GM18858 (cell line): ENCODE measurements around the gene KRT38.
"Not testable (repeated sequence)": the region's sequence is repeated elsewhere in the genome, so short reads cannot be mapped to it uniquely, and the experiment has no call there.

Experiments
- ATAC-seq: cut with Tn5 transposase; IDR thresholded peaks from one replicate; pipeline ENCODE4 v1.9.1; 2021; ENCODE audit not compliant: unreplicated experiment

KRT38 gene

DNA sequence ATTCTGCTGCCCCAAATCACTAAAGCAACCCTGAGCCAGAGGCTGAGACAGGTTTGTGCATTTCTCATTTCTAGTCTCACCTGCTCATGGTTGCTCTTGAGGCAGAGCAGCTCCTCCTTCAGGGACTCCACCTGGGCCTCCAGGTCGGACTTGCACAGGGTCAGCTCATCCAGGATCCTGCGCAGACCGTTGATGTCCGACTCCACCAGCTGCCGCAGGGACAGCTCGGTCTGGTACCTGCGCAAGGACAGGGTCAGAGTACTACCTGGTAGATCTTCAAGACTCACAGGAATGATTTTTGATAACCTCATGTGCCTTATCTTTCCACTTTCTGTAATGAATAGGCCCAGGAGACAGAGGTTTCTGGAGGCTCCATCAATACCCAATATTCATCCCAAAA is 44.4 kb downstream of the KRT38 start:
- no peak for ATAC-seq

- ATAC-seq, result no peak
Observed at GRCh38 chr17:41395611-41396010, 45.2 kb downstream of the KRT38 start.

- not testable (repeated sequence) for ATAC-seq
Observed at GRCh38 chr17:41395044-41395443, 45.7 kb downstream of the KRT38 start.

- ATAC-seq, result no peak
Observed at GRCh38 chr17:41394254-41394996, 46.4 kb downstream of the KRT38 start.

GRCh38 chr17:41393826-41394225 is 47.0 kb downstream of the KRT38 start:
- ATAC-seq, result no peak

GRCh38 chr17:41393294-41393693 is 47.5 kb downstream of the KRT38 start:
- no peak for ATAC-seq

DNA sequence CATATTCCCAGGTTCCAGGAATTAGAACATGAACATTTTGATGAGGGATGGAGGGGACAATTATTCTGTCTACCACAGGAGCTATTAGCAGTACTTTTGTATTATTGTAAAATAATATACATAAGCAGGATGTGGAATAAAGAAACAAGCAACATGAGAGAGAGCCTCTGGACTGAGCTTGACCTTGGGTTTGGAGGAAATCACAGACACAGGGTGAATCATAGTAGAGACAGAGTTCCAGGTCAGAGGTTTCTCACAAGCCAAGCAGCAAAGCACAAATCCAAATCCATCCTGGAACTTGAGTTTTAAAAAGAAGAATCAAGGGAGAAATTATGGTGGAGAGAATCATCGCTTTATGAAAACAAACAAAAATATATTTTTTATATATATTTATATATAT is 48.5 kb downstream of the KRT38 start:
- ATAC-seq, result no peak

DNA sequence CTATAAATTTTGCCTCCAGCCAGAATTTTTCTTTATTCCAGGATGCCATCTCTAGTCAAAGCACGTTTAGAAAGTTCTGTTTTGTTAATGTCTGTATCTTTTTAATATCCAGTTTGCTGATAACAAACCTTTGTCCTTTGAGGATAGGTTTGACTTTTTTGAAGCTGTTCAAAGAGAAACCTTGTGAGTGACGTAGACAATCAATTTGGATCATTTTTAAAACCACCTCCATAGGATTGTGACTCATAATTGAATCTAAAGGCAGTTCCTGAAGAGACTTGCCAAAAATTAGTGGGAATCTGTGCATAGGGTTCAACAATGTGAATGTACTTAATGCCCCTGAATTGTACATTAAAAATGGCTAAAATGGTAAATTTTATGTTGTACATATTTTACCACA is 49.2 kb downstream of the KRT38 start:
- no peak for ATAC-seq

- no peak for ATAC-seq
Observed at GRCh38 chr17:41390411-41390938, 50.3 kb downstream of the KRT38 start.

DNA sequence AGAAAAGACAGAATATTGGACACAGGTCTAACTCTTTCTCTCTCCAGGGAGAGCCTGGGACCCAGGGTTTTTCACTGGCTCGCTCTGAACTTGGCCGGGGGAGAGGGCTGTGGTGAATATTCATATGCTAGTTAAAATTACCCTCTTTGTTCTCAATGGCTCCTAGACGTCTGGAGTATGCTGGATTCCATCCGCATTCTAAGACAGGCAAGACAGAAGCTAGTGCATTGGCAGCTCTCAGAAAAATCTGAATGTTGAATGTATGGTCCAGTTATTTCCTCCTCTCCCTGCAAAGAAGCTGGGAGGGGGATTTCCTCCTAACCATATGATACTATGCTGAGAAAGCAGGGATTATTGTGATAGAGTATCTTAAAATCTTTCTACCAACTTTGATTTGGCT is 53.1 kb downstream of the KRT38 start:
- no peak for ATAC-seq

- no peak for ATAC-seq
Observed at GRCh38 chr17:41386227-41386626, 54.6 kb downstream of the KRT38 start.
